MM.1S (cell line): ENCODE measurements around the gene ITGA5.

Source experiments
- DNase-seq: peaks from one replicate; pipeline ENCODE4 v3.0.0-alpha.2; 2015
- H2AFZ ChIP-seq: fragments of 300-600 bp; sonication (generic); 2 replicates; pipeline ENCODE4 v1.6.0; 2016; ENCODE audit warnings: antibody characterized with exemption, low read length
- H3F3A ChIP-seq: fragments of 300-600 bp; sonication (generic); 2 replicates; pipeline ENCODE4 v1.6.1; 2016; ENCODE audit warnings: mild to moderate bottlenecking, antibody characterized with exemption, low read length, moderate library complexity, mixed read lengths; ENCODE audit not compliant: insufficient read depth
- H3K27ac ChIP-seq: fragments of 300-600 bp; sonication (generic); 2 replicates; pipeline ENCODE4 v1.5.1; 2016; ENCODE audit warnings: mild to moderate bottlenecking, low read length
- H3K27me3 ChIP-seq: fragments of 300-600 bp; sonication (generic); replicated peaks from 2 replicates; pipeline ENCODE4 v1.6.0; 2016; ENCODE audit warnings: low read length; ENCODE audit not compliant: insufficient read depth
- H3K36me3 ChIP-seq: fragments of 300-600 bp; sonication (generic); replicated peaks from 2 replicates; pipeline ENCODE4 v1.6.1; 2016; ENCODE audit warnings: mild to moderate bottlenecking, low read length, mixed read lengths; ENCODE audit not compliant: insufficient read depth
- H3K4me1 ChIP-seq: fragments of 300-600 bp; sonication (generic); 2 replicates; pipeline ENCODE4 v1.6.1; 2016; ENCODE audit warnings: low read length, mixed read lengths
- H3K4me2 ChIP-seq: fragments of 300-600 bp; sonication (generic); 2 replicates; pipeline ENCODE4 v1.6.0; 2016; ENCODE audit warnings: low read depth, low read length
- H3K4me3 ChIP-seq: fragments of 300-600 bp; sonication (generic); 2 replicates; pipeline ENCODE4 v1.5.1; 2016; ENCODE audit warnings: low read length, mixed read lengths
- H3K79me2 ChIP-seq: fragments of 300-600 bp; sonication (generic); 2 replicates; pipeline ENCODE4 v1.6.1; 2016; ENCODE audit warnings: mixed run types, low read length, mixed read lengths
- H3K9ac ChIP-seq: fragments of 300-600 bp; sonication (generic); 2 replicates; pipeline ENCODE4 v1.6.1; 2016; ENCODE audit warnings: low read length, mixed read lengths
- H3K9me2 ChIP-seq: fragments of 300-600 bp; sonication (generic); replicated peaks from 2 replicates; pipeline ENCODE4 v1.6.1; 2016; ENCODE audit warnings: mild to moderate bottlenecking, low read length, mixed read lengths; ENCODE audit not compliant: insufficient read depth
- H3K9me3 ChIP-seq: fragments of 300-600 bp; sonication (generic); replicated peaks from 2 replicates; pipeline ENCODE4 v1.6.1; 2016; ENCODE audit warnings: mild to moderate bottlenecking, low read length, mixed read lengths; ENCODE audit not compliant: insufficient read depth
- H4K20me1 ChIP-seq: fragments of 300-600 bp; sonication (generic); 2 replicates; pipeline ENCODE4 v1.6.1; 2016; ENCODE audit warnings: mild to moderate bottlenecking, low read length, moderate library complexity, mixed read lengths; ENCODE audit not compliant: insufficient read depth
- CTCF ChIP-seq: fragments of 300-600 bp; sonication (generic); IDR thresholded peaks from 2 replicates; pipeline ENCODE4 v1.5.1; 2016; ENCODE audit warnings: antibody characterized with exemption, low read length, mixed read lengths
- EZH2 ChIP-seq: fragments of 300-600 bp; sonication (generic); optimal IDR thresholded peaks from 2 replicates; pipeline ENCODE3; 2017; ENCODE audit warnings: low read depth, mild to moderate bottlenecking, antibody characterized with exemption, low read length, mixed read lengths
- EZH2phosphoT487 ChIP-seq: fragments of 300-600 bp; sonication (generic); IDR thresholded peaks from 2 replicates; pipeline ENCODE4 v1.6.1; 2018; ENCODE audit warnings: antibody characterized with exemption, low read length

Gene ITGA5

GRCh38 chr12:54352891-54353874 lies 65.9 kb downstream of the ITGA5 start:
- H3K4me1 ChIP-seq, result 0 out of 2 replicates have a peak, but pooled peaks cover 3% of the 10 kb centered on the region
- H4K20me1 ChIP-seq, result no peaks in the 10 kb centered on the region
- H2AFZ ChIP-seq, result no peak overlapping the region
- H3K27ac ChIP-seq, result no peak overlapping the region
- no peaks in the 10 kb centered on the region for H3K9me2 ChIP-seq
- no peak overlapping the region for H3K4me3 ChIP-seq
- H3K9ac ChIP-seq, result no peak overlapping the region
- H3K9me3 ChIP-seq, result no peaks in the 10 kb centered on the region
- no peaks in the 10 kb centered on the region for H3F3A ChIP-seq
- H3K36me3 ChIP-seq, result 0 out of 2 replicates have a peak, but pooled peaks cover 3% of the 10 kb centered on the region
- H3K27me3 ChIP-seq, result no peaks in the 10 kb centered on the region
- H3K79me2 ChIP-seq, result no peaks in the 10 kb centered on the region
- TF ChIP-seq EZH2phosphoT487 (no peak), EZH2 (no peak), CTCF (no peak)
- no peak for DNase-seq
- H3K4me2 ChIP-seq, result no peak overlapping the region

GRCh38 chr12:54352022-54352531 lies 67.0 kb downstream of the ITGA5 start:
- Histone ChIP-seq H3K9me2 (no peaks in the 10 kb centered on the region), H3K79me2 (no peaks in the 10 kb centered on the region), H3K4me2 (no peak overlapping the region), H3K27me3 (no peaks in the 10 kb centered on the region), H2AFZ (no peak overlapping the region), H3K9me3 (no peaks in the 10 kb centered on the region), H4K20me1 (no peaks in the 10 kb centered on the region), H3K36me3 (0 out of 2 replicates have a peak, but pooled peaks cover 3% of the 10 kb centered on the region), H3K4me3 (no peak overlapping the region), H3K27ac (no peak overlapping the region), H3F3A (no peaks in the 10 kb centered on the region), H3K9ac (no peak overlapping the region), H3K4me1 (no peaks in the 10 kb centered on the region)
- TF ChIP-seq CTCF, result no peak
- DNase-seq, result no peak

GRCh38 chr12:54351341-54351740 lies 67.7 kb downstream of the ITGA5 start:
- TF ChIP-seq EZH2 (no peak), EZH2phosphoT487 (no peak), CTCF (no peak)
- Histone ChIP-seq H3K4me1 (no peaks in the 10 kb centered on the region), H3K9ac (no peak overlapping the region), H3F3A (no peaks in the 10 kb centered on the region), H2AFZ (no peak overlapping the region), H3K79me2 (no peaks in the 10 kb centered on the region), H3K4me3 (no peak overlapping the region), H3K4me2 (no peak overlapping the region), H4K20me1 (no peaks in the 10 kb centered on the region), H3K27ac (no peak overlapping the region), H3K9me3 (no peaks in the 10 kb centered on the region), H3K36me3 (0 out of 2 replicates have a peak, but pooled peaks cover 3% of the 10 kb centered on the region), H3K9me2 (no peaks in the 10 kb centered on the region), H3K27me3 (no peaks in the 10 kb centered on the region)
- no peak for DNase-seq
